GM18951 (cell line): Measurements from ENCODE around the gene MROH9.

Source experiments
- POLR2A ChIP-seq: IDR thresholded peaks from 4 replicates; pipeline ENCODE4 v1.6.1; 2011; ENCODE audit warnings: mild to moderate bottlenecking; ENCODE audit not compliant: insufficient read length, insufficient read depth; ENCODE audit errors: extremely low read depth
- in situ Hi-C: fragments of 300-500 bp; cut with MboI; formaldehyde crosslinking; loops from one replicate; pipeline ENCODE4 v1.12.0; 2022; ENCODE audit warnings: low sequenced_read_pairs, mixed read lengths, inconsistent platforms; ENCODE audit not compliant: unreplicated experiment

MROH9 gene

DNA sequence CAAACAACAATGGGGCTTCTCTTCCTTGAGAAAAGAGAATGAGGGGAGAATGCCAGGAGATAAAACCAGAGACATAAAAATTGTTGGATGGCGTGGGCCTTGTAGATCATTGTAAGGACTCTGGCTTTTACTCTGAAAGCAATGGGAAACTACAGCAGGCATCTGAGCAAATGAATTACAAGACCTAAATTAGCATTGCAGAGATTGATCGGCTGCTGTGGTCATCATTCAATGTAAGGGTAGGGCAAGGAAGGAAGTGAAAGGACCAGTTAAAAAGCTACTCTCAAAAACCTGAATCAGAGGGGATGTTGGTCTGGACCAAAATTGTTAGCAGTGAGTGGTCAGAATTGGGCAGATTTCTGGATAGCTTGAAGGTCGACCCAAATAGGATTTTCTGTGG lies 176.8 kb downstream of the MROH9 start:
- in situ Hi-C loops = no loop called here

DNA sequence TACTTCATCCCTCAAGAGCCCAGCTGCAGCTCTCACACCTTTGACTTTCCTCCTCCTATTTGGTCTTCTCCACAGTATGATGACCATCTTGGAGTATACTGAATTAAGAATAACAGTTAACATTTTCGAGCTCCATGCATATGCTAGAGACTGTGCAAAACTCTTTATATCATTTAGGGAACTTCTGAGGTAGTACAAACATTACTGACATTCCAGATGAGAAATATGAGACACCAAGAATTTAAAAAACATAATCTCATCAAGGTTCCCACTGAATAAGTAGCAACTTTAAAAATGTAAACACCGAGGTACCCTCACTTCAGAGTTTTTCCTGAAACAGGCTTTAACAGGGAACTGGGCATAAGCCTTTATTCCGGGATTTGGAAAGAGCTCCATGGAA lies 178.0 kb downstream of the MROH9 start:
- TF ChIP-seq POLR2A = no peak
- in situ Hi-C loops = no loop called here

More for the DNA sequence above, 176.8 kb downstream of the MROH9 start:
- no peak for TF ChIP-seq POLR2A
